ENCODE data around the gene ESR1. TPM values are rescaled to one million over a fixed set of nuclear protein-coding genes. Genes with fewer than 3 reads are reported as not detected.

Gene ESR1
- total RNA-seq, 2 experiments from 2014 or later: 0.06 TPM; not detected in 1

DNA sequence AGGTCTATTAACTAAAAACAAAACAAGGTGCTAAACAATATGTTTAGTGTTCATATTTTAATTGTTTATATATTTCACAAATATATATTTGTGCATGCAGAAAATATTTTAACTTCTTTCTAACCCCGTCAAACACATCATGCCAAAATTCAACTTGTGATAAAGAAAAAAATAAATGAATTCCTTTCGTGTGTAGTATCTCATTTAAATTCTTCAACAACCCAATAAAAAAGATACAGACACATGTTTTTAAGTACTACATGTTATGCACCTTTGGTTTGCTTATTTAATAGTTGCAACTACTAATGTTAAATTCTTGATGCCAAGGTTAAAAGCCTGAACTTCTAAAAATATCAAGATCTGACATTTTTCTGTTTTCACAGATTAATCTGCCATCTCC, 252.4 kb downstream of the ESR1 start:
- H2AFZ ChIP-seq (ENCODE audit: low read length): no peak overlapping the region
- no TSS peak for BruUV-seq (replicated peaks)
- no peak for DNase-seq (ENCODE audit: low spot score)
- H3K36me3 ChIP-seq (ENCODE audit: insufficient read depth, low read length): no peaks in the 10 kb centered on the region
- H4K20me1 ChIP-seq (ENCODE audit: insufficient read depth, low read length): no peaks in the 10 kb centered on the region
- H3K4me3 ChIP-seq (ENCODE audit: low read depth, low read length, poor library complexity, severe bottlenecking): no peak overlapping the region
- intact Hi-C loops (cut with micrococcal nuclease; ENCODE audit: unreplicated experiment): no loop called here
- ChIA-PET CTCF (ENCODE audit: unreplicated experiment) (no interaction called here), POLR2A (no interaction called here)
- H3K9me2 ChIP-seq (ENCODE audit: insufficient read depth, low read length): no peaks in the 10 kb centered on the region
- no peaks in the 10 kb centered on the region for H3K4me1 ChIP-seq (ENCODE audit: insufficient read depth, low read length, poor library complexity, severe bottlenecking)
- H3K9me3 ChIP-seq (ENCODE audit: low read length): no peaks in the 10 kb centered on the region
- no peaks in the 10 kb centered on the region for H3K79me2 ChIP-seq (ENCODE audit: insufficient read depth, low read depth, low read length)
- no peak overlapping the region for H3K4me2 ChIP-seq (ENCODE audit: low read length)
- H3K27ac ChIP-seq (ENCODE audit: low read depth, low read length, poor library complexity, severe bottlenecking): no peak overlapping the region
- TF ChIP-seq, protein P1, sequence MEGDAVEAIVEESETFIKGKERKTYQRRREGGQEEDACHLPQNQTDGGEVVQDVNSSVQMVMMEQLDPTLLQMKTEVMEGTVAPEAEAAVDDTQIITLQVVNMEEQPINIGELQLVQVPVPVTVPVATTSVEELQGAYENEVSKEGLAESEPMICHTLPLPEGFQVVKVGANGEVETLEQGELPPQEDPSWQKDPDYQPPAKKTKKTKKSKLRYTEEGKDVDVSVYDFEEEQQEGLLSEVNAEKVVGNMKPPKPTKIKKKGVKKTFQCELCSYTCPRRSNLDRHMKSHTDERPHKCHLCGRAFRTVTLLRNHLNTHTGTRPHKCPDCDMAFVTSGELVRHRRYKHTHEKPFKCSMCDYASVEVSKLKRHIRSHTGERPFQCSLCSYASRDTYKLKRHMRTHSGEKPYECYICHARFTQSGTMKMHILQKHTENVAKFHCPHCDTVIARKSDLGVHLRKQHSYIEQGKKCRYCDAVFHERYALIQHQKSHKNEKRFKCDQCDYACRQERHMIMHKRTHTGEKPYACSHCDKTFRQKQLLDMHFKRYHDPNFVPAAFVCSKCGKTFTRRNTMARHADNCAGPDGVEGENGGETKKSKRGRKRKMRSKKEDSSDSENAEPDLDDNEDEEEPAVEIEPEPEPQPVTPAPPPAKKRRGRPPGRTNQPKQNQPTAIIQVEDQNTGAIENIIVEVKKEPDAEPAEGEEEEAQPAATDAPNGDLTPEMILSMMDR (conservative IDR thresholded peaks at IDR 0.05; ENCODE audit: low read length): no peak
- no peak for TF ChIP-seq EZH2phosphoT487 (IDR thresholded peaks at IDR 0.05; ENCODE audit: borderline replicate concordance, low read depth, low read length)

DNA sequence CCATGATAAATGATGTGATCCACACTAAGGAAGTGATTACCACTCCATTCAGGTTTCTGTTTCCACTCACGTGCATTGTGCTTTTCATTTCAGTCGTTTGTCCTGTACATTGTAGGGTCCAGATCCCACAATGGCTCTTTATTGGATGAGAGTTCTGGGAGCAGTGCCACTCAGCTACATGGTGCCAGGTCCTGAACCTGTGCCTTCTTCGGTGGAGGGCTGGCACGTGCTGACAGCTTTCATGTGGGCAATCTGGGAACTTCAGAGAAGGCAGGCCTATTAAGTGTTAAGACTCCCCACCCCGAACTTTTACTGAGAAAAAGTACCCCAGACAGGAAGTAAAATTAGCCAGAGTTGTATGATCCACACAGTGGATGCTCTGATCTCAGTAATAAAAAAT, 255.0 kb downstream of the ESR1 start:
- Histone ChIP-seq H3K36me3 (ENCODE audit: insufficient read depth, low read length) (no peaks in the 10 kb centered on the region), H3K4me1 (ENCODE audit: insufficient read depth, low read length, poor library complexity, severe bottlenecking) (no peaks in the 10 kb centered on the region), H4K20me1 (ENCODE audit: insufficient read depth, low read length) (no peaks in the 10 kb centered on the region), H3K9me2 (ENCODE audit: insufficient read depth, low read length) (no peaks in the 10 kb centered on the region), H2AFZ (ENCODE audit: low read length) (no peak overlapping the region), H3K79me2 (ENCODE audit: insufficient read depth, low read depth, low read length) (no peaks in the 10 kb centered on the region), H3K4me2 (ENCODE audit: low read length) (no peak overlapping the region), H3K27ac (ENCODE audit: low read depth, low read length, poor library complexity, severe bottlenecking) (no peak overlapping the region), H3K9me3 (ENCODE audit: low read length) (no peaks in the 10 kb centered on the region), H3K4me3 (ENCODE audit: low read depth, low read length, poor library complexity, severe bottlenecking) (no peak overlapping the region)
- intact Hi-C loops (cut with micrococcal nuclease; ENCODE audit: unreplicated experiment): no loop called here
- no TSS peak for BruUV-seq (replicated peaks)
- TF ChIP-seq, protein P1 (conservative IDR thresholded peaks at IDR 0.05; ENCODE audit: low read length): no peak
- TF ChIP-seq EZH2phosphoT487 (IDR thresholded peaks at IDR 0.05; ENCODE audit: borderline replicate concordance, low read depth, low read length): no peak
- DNase-seq (ENCODE audit: low spot score): no peak
- ChIA-PET CTCF (ENCODE audit: unreplicated experiment) (no interaction called here), POLR2A (no interaction called here)

DNA sequence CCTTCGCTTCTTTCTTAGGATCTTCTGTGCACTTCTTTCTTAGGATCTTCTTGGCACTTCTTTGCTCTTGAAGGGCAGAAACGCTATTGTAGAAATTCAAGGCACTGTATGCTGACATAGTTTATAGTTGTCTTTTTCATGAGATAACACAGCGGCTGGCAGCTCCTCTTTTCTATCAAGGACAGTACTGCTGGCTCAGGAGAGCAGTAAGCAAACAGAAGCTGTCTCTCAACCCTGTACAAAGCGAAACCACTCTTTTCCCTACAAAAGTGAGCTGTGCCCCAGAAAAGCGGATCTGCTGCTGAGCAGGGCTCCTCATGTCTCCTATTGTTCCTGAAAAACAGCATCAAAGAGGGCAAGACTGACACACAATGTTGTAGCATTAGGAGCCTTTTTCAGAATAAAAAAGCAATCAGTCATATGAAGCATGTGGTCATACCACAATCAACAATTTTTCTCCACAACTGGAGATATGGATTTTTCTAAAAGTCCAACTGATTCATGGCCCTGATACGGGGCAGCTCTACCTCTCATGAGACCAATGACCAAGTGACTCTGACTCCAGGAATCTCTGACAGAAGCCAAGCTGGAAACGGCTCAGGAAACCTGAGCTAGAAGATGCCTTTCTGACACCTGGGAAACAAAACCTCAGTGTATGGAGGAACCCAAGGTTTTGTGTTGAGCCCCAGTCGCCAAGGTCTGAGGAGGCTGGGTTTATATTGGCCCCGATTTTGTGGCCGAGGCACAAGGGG, 255.9 kb downstream of the ESR1 start:
- BruUV-seq (replicated peaks): no TSS peak
- CTCF ChIA-PET (ENCODE audit: unreplicated experiment): no interaction called here
- Histone ChIP-seq H3K79me2 (ENCODE audit: insufficient read depth, low read depth, low read length) (no peaks in the 10 kb centered on the region), H4K20me1 (ENCODE audit: insufficient read depth, low read length) (no peaks in the 10 kb centered on the region), H2AFZ (ENCODE audit: low read length) (no peak overlapping the region), H3K4me1 (ENCODE audit: insufficient read depth, low read length, poor library complexity, severe bottlenecking) (no peaks in the 10 kb centered on the region), H3K36me3 (ENCODE audit: insufficient read depth, low read length) (no peaks in the 10 kb centered on the region), H3K9me3 (ENCODE audit: low read length) (no peaks in the 10 kb centered on the region), H3K4me3 (ENCODE audit: low read depth, low read length, poor library complexity, severe bottlenecking) (no peak overlapping the region), H3K9me2 (ENCODE audit: insufficient read depth, low read length) (no peaks in the 10 kb centered on the region), H3K27ac (ENCODE audit: low read depth, low read length, poor library complexity, severe bottlenecking) (no peak overlapping the region), H3K4me2 (ENCODE audit: low read length) (no peak overlapping the region)
- intact Hi-C loops (cut with micrococcal nuclease; ENCODE audit: unreplicated experiment): no loop called here
- DNase-seq (ENCODE audit: low spot score): no peak
- POLR2A ChIA-PET: no interaction called here
- no peak for TF ChIP-seq EZH2phosphoT487 (IDR thresholded peaks at IDR 0.05; ENCODE audit: borderline replicate concordance, low read depth, low read length)
- TF ChIP-seq, protein P1 (conservative IDR thresholded peaks at IDR 0.05; ENCODE audit: low read length): no peak
